ENCODE data around the gene PRKCD. TPM values are rescaled to one million over a fixed set of nuclear protein-coding genes. Genes with fewer than 3 reads are reported as not detected.
A peak's percentile ranks its signal among the peaks of the same experiment; 100 is the strongest.

The PRKCD gene
- polyA plus RNA-seq, 1 experiment: 13.7 TPM

GRCh38 chr3:53221345-53221744 lies 60.3 kb downstream of the PRKCD start:
- Histone ChIP-seq H3K27me3 (ENCODE audit: control insufficient read depth, insufficient read depth, low read length) (no peaks in the 10 kb centered on the region), H3K27ac (ENCODE audit: low read depth, low read length) (no peak overlapping the region), H3K9me3 (ENCODE audit: control insufficient read depth, insufficient read depth, low read length) (no peaks in the 10 kb centered on the region), H3K4me3 (ENCODE audit: low read depth, low read length) (no peak overlapping the region)
- CTCF ChIA-PET: interaction anchor here (0.7 to 2.3 kb wide), 4 partner anchors 33 to 489 kb away, joined by 4 to 10 read pairs (median 6); no protein-coding TSS in a partner anchor
- POLR2A ChIA-PET: no interaction called here
- no peak for DNase-seq (ENCODE audit: low read depth, low spot score)
- no peak for TF ChIP-seq CTCF (IDR thresholded peaks at IDR 0.05; ENCODE audit: low read depth, low read length)

DNA sequence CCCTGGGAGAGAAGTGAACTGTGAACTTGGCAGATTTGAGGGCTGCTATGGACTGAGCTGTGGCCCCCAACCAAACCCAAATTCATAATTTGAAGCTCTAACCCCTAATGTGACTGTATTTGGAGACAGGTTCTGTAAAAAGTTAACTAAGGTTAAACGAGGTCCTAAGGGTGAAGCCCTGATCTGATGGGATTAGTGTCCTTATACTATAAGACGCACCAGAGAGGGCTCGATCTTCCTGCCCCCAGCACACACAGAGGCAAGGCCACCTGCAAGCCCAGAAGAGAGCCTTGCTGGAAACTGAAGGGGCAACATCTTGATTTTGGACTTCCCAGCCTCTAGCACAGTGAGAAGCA lies 60.8 kb downstream of the PRKCD start:
- CTCF ChIA-PET: interaction anchor here (1.5 kb wide), 1 partner anchor 489 kb away, joined by 4 read pairs; no protein-coding TSS in a partner anchor
- Histone ChIP-seq H3K27ac (ENCODE audit: low read depth, low read length) (no peak overlapping the region), H3K9me3 (ENCODE audit: control insufficient read depth, insufficient read depth, low read length) (no peaks in the 10 kb centered on the region), H3K4me3 (ENCODE audit: low read depth, low read length) (no peak overlapping the region), H3K27me3 (ENCODE audit: control insufficient read depth, insufficient read depth, low read length) (no peaks in the 10 kb centered on the region)
- no peak for DNase-seq (ENCODE audit: low read depth, low spot score)
- TF ChIP-seq CTCF (IDR thresholded peaks at IDR 0.05; ENCODE audit: low read depth, low read length): no peak
- POLR2A ChIA-PET: no interaction called here

GRCh38 chr3:53222183-53222901 lies 61.3 kb downstream of the PRKCD start:
- H3K27me3 ChIP-seq (ENCODE audit: control insufficient read depth, insufficient read depth, low read length): no peaks in the 10 kb centered on the region
- DNase-seq (ENCODE audit: low read depth, low spot score): no peak
- peak overlapping the region; percentile 21 for H3K27ac ChIP-seq (ENCODE audit: low read depth, low read length)
- no peak overlapping the region for H3K4me3 ChIP-seq (ENCODE audit: low read depth, low read length)
- CTCF ChIA-PET: interaction anchor here (1.5 kb wide), 1 partner anchor 488 kb away, joined by 4 read pairs; no protein-coding TSS in a partner anchor
- POLR2A ChIA-PET: no interaction called here
- no peak for TF ChIP-seq CTCF (IDR thresholded peaks at IDR 0.05; ENCODE audit: low read depth, low read length)
- H3K9me3 ChIP-seq (ENCODE audit: control insufficient read depth, insufficient read depth, low read length): no peaks in the 10 kb centered on the region

DNA sequence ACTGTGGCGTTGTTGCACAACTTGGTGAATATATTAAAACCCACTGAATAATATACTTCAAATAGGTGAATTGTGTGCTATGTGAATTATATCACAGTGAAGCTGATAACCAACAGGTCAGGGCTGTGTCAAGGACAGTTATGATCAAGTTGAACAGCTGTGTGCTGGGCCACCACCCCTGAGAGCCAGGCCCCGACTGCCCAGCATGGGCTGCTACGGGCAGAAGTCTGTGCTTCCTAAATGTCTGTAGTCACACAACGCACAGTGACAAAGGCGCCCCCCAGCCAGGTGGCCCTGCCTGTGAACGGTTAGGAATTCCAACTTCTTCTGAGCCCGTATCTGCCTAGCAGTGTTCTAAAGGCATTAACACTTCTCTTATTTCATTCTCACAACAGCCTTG lies 62.0 kb downstream of the PRKCD start:
- POLR2A ChIA-PET: no interaction called here
- no peaks in the 10 kb centered on the region for H3K9me3 ChIP-seq (ENCODE audit: control insufficient read depth, insufficient read depth, low read length)
- no peak for TF ChIP-seq CTCF (IDR thresholded peaks at IDR 0.05; ENCODE audit: low read depth, low read length)
- no peak overlapping the region for H3K4me3 ChIP-seq (ENCODE audit: low read depth, low read length)
- no peak overlapping the region for H3K27ac ChIP-seq (ENCODE audit: low read depth, low read length)
- CTCF ChIA-PET: no interaction called here
- DNase-seq (ENCODE audit: low read depth, low spot score): no peak
- no peaks in the 10 kb centered on the region for H3K27me3 ChIP-seq (ENCODE audit: control insufficient read depth, insufficient read depth, low read length)

- CTCF ChIA-PET: no interaction called here
- H3K27ac ChIP-seq (ENCODE audit: low read depth, low read length): no peak overlapping the region
- no peak for DNase-seq (ENCODE audit: low read depth, low spot score)
- POLR2A ChIA-PET: no interaction called here
- no peak overlapping the region for H3K4me3 ChIP-seq (ENCODE audit: low read depth, low read length)
- no peaks in the 10 kb centered on the region for H3K27me3 ChIP-seq (ENCODE audit: control insufficient read depth, insufficient read depth, low read length)
- TF ChIP-seq CTCF (IDR thresholded peaks at IDR 0.05; ENCODE audit: low read depth, low read length): no peak
- no peaks in the 10 kb centered on the region for H3K9me3 ChIP-seq (ENCODE audit: control insufficient read depth, insufficient read depth, low read length)
Observed at GRCh38 chr3:53223541-53223966, 62.5 kb downstream of the PRKCD start.

Data from AG04450 (cell line).